HG03045 (cell line): ENCODE data around the gene CWC25.
A peak's percentile ranks its signal among the peaks of the same experiment; 100 is the strongest.
"Not testable (repeated sequence)": the region's sequence is repeated elsewhere in the genome, so short reads cannot be mapped to it uniquely, and the experiment has no call there.

Experiments used
- ATAC-seq: cut with Tn5 transposase; IDR thresholded peaks from one replicate; pipeline ENCODE4 v1.9.1; 2021; ENCODE audit warnings: mild to moderate bottlenecking, moderate library complexity; ENCODE audit not compliant: unreplicated experiment

The CWC25 gene

GRCh38 chr17:38824899-38825761 lies at the start of gene CWC25:
Gene CWC25 (minus strand): TSS chr17:38825321. CDS start chr17:38825183, 138 bp downstream.
- ATAC-seq = peak; percentile 81

- no peak for ATAC-seq
Observed at GRCh38 chr17:38873640-38874380, 48.7 kb upstream of the CWC25 start.

GRCh38 chr17:38872671-38873385 lies 47.7 kb upstream of the CWC25 start:
- ATAC-seq = no peak

GRCh38 chr17:38872027-38872511 lies 46.9 kb upstream of the CWC25 start:
- ATAC-seq = no peak

- no peak for ATAC-seq
Observed at GRCh38 chr17:38871247-38872015, 46.3 kb upstream of the CWC25 start.

- peak; percentile 24 for ATAC-seq
Observed at GRCh38 chr17:38870259-38871165, 45.4 kb upstream of the CWC25 start.

GRCh38 chr17:38869526-38870258 lies 44.6 kb upstream of the CWC25 start, which contains the start of gene LASP1:
Gene LASP1 (plus strand): TSS chr17:38870058. CDS start chr17:38870190, 132 bp downstream.
- peak; percentile 48 for ATAC-seq

GRCh38 chr17:38868817-38869525 lies 43.9 kb upstream of the CWC25 start:
- ATAC-seq = peak; percentile 30

- ATAC-seq = no peak
Observed at GRCh38 chr17:38867968-38868816, 43.1 kb upstream of the CWC25 start.

GRCh38 chr17:38867179-38867967 lies 42.3 kb upstream of the CWC25 start:
- ATAC-seq = no peak

GRCh38 chr17:38864636-38865398 lies 39.7 kb upstream of the CWC25 start:
- ATAC-seq = no peak

- no peak for ATAC-seq
Observed at GRCh38 chr17:38861399-38861843, 36.3 kb upstream of the CWC25 start.

GRCh38 chr17:38857271-38857670 lies 32.1 kb upstream of the CWC25 start:
- no peak for ATAC-seq

- not testable (repeated sequence) for ATAC-seq
Observed at GRCh38 chr17:38855101-38855714, 30.1 kb upstream of the CWC25 start.
